HG02973 (cell line): Measurements from ENCODE around the gene DNAH17.

Source experiments
- ATAC-seq: cut with Tn5 transposase; IDR thresholded peaks from one replicate; pipeline ENCODE4 v1.9.1; 2021; ENCODE audit warnings: moderate library complexity; ENCODE audit not compliant: unreplicated experiment

DNAH17 gene

DNA sequence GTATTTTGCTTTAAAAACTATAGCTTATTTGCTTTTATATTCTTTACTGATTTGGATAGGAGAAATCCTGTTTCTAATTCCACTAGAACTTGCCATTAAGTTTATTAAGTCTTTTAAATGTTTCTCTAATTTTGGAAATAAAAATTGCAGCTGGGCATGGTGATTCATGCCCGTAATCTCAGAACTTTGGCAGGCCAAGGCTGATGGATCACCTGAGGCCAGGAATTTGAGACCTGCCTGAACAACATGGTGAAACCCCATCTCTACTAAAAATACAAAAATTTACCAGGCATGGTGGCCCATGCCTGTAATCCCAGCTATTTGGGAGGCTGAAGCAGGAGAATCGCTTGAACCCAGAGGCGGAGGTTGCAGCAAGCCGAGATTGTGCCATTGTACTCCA is 30.7 kb downstream of the DNAH17 start:
- ATAC-seq = no peak

DNA sequence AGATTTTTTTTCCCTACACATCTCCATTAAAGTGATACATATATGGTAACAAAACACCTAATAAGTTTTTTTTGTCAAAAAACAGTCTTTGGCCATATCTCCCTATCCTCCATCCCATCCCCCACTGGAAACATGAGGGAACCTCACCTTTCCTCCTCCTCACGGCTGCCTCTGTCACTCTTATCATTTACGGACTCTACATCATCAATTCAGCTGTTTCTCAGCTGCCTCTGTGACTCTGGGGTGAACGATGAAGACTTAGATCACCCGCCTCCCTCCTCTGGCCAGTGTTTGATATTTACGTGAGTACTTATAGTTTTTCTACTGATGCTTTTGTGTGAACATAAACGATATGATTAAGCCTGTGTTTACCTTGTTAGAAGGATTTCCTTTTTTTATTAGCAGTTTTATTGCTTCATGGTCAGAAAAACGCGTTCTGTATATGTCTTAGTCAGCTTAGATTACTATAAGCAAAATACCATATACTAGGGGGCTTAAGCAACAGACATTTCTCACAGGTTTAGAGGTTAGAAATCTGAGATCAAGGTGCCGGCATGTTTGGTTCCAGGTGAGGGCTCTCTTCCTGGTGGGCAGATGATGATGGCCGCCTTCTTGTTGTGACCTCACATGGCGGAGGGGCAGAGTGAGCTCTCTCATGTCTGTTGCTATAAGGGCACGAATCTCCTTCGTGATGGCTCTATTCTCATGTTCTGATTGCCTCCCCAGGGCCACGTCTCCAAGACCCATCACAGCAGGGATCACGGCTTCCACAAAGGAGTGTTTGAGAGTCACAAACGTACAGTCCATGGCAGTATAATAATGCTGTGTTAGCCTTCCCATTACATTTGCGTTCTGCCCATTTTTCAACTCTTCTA is 32.1 kb downstream of the DNAH17 start:
- ATAC-seq = no peak

DNA sequence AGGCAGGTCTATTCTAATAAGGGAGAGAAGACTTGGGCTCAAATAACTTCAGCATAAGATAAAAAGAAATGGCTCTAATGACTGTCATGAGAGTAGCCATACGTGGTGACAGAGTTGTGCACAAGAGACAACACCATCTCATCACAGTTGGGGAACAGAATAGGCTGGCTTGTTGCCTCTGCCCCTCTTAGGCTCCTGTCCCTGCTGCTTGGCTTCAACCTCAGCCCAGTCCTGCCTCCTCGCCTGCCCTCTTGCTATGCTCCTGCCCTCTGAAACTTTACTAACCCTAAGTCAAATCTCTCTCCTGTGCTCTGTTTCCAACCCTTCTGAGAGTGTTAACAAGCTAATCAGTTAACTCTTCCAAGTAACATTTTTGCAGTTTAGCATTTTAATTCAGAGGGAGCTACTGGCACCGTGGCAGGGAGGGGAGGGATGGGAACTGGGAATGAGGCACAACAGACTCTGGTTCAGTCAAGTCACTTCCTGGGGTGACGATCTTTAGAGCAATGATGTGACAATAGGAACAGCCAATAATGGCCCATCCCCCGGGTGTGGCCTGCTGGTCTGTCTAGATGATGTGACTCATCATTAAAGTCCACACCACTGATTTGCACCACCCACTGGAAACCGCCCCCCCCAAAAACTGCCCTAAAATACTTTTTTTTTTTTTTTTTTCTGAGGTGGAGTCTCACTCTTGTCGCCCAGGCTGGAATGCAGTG is 35.5 kb downstream of the DNAH17 start:
- no peak for ATAC-seq

- no peak for ATAC-seq
Observed at GRCh38 chr17:78539781-78540180, 37.4 kb downstream of the DNAH17 start.

- no peak for ATAC-seq
Observed at GRCh38 chr17:78538033-78538776, 39.0 kb downstream of the DNAH17 start.

- no peak for ATAC-seq
Observed at GRCh38 chr17:78537217-78537860, 39.9 kb downstream of the DNAH17 start.

DNA sequence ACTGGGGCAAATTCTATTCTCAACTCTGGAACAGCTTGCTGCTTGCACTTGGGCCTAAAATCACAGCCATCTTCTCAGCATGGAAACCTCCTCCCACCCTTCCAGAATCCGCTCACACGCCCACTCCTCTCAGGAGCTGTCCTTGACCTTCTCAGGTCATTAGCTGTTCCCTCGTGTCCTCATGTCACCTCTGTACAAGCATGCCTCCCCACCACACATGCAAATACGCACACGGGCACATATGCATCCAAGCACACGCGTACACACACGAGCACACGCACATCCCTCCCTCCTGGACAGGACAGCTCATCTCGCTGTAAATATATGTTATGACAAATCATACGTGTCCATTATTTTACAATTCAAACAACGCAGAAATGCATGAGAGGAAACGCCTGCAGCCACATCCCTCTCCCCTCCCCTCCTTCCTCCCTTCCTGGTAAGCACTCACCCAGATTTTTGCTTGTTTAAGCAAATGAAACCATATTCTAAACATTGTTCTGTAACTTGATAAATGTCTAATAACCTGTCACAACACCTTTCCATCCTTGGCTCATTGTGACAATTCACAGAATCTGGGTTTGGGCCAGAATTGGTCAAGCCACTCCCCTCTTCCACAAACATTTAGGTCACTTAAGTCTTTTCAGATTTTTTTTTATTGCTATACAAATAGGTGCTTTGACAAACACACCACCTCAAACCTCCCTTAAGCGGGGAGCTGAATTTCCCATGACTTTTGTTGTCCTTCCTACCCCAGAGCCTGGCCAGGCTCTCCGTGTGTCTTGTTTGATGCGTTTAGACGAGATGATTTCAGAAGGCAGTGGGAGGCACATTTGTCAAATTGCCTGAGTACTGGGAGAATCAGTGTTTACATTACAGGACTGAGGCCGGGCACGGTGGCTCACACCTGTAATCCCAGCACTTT is 41.7 kb downstream of the DNAH17 start:
- ATAC-seq = no peak

DNA sequence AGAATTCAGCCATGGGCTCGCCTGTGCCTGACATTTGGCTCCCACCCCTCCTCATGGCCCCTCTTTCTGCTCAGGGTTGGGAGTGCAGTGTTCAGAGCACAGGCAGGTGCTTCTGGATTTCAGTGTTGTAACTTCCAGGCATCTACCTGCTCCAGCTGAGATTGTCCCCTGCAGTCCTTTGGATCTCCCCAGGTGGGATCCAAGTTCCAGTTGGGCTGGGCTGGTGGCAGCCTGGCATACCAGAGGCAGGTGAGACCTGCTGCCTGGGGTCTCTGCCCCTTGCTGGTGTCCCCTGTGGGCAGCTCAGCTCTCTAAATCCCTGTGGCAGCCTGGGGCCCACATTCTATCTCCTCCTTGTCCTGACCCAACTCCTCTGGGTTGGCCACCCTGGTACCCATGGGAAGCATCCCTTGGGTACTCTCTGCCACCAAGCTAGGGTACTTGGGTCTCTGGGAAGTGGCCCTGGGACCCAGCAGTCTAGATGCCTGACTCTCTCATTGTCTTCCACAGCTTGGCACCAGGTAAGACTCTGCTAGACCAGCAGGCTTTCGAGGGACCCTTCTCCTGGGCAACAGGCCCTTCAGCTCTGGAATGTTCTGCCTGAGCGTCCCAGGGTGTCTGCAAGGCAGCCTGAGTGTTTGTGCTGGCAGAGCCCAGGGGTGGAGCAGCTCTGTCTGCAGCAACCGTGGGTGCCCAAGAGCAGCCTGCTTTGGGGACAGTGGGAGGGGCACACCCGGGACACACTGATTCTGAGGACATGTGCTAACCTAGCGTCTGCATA is 42.5 kb downstream of the DNAH17 start:
- no peak for ATAC-seq

DNA sequence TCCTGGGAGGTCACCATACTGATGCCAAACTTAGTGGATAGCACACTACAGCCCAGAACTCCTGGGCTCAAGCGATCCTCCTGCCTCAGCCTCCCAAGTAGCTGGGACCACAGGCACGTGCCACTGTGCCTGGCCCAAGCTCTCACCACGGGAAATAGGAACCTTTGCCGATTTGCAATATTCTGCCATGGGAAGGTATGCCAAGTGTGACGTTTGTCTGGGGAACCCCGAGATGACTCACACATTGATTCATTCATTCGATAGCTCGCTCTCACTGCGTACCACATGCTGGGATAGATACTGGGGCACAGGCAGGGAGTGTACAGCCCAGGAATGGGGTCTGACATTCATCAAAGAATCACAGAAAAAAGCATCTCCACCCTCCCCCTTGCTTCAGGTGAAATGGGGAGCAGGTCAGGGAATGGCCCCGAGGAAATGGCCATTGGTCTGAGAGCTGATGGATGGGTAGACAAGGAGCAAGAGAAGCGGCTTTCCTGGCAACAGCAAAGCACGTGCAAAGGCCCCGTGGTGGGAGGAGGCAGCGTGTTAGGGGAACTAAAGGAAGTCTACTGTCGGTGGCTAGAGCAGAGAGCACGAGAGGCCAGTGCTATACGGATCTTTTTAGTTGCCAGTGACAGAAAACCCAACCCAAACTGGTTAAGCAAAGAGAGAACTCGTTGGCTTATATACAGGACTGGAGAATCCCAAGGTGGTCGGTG is 44.1 kb downstream of the DNAH17 start:
- no peak for ATAC-seq

DNA sequence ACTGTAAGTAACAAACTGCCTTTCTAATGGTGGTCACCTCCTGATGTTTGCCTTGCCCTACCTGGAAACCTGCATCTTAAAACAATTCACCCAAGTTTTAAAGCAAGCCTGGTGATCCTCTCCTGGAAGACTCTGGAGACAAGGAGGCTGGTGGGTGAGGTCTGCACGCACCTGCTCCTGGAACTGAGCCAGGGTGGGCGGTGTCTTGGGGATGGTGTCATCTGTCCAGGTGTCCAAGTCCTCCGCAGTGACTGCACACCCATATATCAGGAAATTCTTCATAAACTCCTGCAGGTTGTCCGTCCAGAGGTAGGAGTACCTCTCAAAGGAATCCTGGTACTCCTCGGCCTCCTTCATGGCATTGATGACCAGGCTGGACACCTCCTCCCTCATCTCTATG is 44.9 kb downstream of the DNAH17 start:
- ATAC-seq = no peak

GRCh38 chr17:78530675-78531074 is 46.5 kb downstream of the DNAH17 start:
- ATAC-seq = no peak

- no peak for ATAC-seq
Observed at GRCh38 chr17:78529871-78530670, 47.1 kb downstream of the DNAH17 start.

DNA sequence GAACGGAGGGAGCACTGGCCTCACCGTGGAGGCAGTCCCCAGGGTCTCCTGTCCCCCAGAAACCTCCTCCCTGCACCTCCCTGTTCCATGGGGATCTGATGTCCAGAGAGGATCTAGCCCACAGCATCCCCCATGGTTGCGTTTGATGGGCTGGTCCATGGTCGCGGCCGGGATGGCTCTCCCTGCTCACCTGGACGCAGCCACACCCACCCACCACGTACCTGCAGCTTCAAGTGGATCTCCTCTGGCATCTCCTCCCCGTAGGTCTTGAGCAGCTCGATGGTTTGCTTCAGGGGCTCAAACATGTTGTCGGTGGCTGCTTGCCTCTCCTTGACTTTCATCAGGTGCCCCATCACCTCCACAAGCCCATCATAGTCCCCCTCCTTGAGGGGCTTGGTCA is 47.9 kb downstream of the DNAH17 start:
- ATAC-seq = no peak

GRCh38 chr17:78528541-78528940 is 48.7 kb downstream of the DNAH17 start:
- ATAC-seq = no peak

DNA sequence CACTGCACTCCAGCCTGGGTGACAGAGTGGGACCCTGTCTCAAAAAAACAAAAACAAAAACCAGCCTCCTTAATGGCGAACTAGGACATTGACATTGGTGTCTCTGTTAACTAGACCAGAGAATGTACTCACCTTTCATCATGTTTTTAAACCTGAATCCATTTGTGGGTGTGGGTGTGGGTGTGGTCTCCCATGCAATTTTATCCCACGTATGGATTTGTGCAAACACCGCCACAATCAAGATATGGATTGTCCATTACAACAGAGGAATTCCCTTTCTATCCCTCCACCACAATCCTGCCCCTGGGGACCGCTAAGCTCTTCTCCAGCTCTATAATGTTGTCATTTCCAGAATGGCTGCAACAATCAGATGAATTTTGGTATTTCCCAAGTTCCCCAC is 49.9 kb downstream of the DNAH17 start:
- ATAC-seq = no peak

DNA sequence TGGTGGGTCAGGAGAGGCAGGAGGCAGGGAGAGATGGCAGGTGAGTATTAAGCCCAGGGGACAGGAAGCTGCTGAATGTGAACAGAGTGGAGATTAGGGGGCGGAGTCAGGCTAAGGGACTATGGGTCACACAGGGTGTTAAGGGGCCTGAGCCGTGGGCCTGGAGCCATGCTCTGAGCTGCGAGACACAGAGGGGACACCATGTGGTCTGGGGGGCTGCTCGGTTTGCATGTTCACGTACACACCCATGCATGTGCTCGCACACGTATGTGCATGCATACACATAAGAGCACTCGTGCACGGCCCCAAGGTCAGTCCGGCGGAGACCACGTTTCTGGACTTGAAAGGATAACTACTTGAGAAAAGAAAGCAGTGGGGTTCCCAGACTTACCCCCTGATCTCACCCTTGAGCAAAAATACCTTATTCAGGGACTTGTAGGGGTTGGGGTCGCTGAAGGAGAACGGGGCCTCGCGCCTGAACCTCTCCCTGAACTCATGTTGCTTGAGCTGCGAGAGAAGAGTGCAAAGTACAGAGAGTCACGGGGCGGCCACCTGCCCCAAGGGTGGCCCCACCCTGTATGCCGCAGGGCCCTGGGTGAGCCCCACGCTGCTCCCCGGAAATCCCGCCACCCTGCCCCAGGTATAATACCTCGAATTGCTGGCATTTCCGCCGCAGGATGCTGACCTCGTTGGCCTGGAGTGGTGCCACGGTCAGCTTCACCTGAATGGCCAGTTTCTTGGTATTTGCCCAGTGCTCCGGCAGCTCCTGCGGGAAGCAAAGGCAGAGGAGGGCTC is 50.8 kb downstream of the DNAH17 start:
- ATAC-seq = no peak
